GM23338 (cell line): Measurements from ENCODE around the gene RFX3.

Source experiments
- CREB1 ChIP-seq: fragments of 250-450 bp; sonication (Bioruptor Pico); IDR thresholded peaks from 2 replicates; pipeline ENCODE4 v1.5.0; 2020; ENCODE audit warnings: low read depth, mild to moderate bottlenecking, moderate library complexity
- EZH2 ChIP-seq: fragments of 200-600 bp; sonication (generic); IDR thresholded peaks from one replicate; pipeline ENCODE4 v1.8.0; 2017; ENCODE audit warnings: antibody characterized with exemption, mild to moderate bottlenecking, low read depth; ENCODE audit not compliant: unreplicated experiment
- EZH2phosphoT487 ChIP-seq: fragments of 200-600 bp; sonication (generic); IDR thresholded peaks from one replicate; pipeline ENCODE4 v1.8.1; 2018; ENCODE audit warnings: antibody characterized with exemption; ENCODE audit not compliant: unreplicated experiment
- JUNB ChIP-seq: IDR thresholded peaks from one replicate; pipeline ENCODE4 v1.6.1; 2016; ENCODE audit warnings: antibody characterized with exemption; ENCODE audit not compliant: unreplicated experiment
- NANOG ChIP-seq: IDR thresholded peaks from 2 replicates; pipeline ENCODE4 v1.6.1; 2016; ENCODE audit warnings: antibody characterized with exemption, borderline replicate concordance
- POLR2AphosphoS5 ChIP-seq: IDR thresholded peaks from 2 replicates; pipeline ENCODE4 v1.6.1; 2016; ENCODE audit warnings: antibody characterized with exemption, low read depth
- STAT1 ChIP-seq: IDR thresholded peaks from one replicate; pipeline ENCODE4 v1.6.1; 2016; ENCODE audit warnings: antibody characterized with exemption; ENCODE audit not compliant: unreplicated experiment
- ZNF114 ChIP-seq: fragments of 250-450 bp; sonication (Bioruptor Pico); IDR thresholded peaks from 2 replicates; pipeline ENCODE4 v1.5.0; 2020; ENCODE audit warnings: mild to moderate bottlenecking, moderate library complexity
- ZNF331 ChIP-seq: fragments of 250-450 bp; sonication (Bioruptor Pico); IDR thresholded peaks from 2 replicates; pipeline ENCODE4 v1.5.0; 2020; ENCODE audit warnings: low read depth, mild to moderate bottlenecking, moderate library complexity
- TF ChIP-seq, protein P1 (sequence below): IDR thresholded peaks from one replicate; pipeline ENCODE4 v1.6.1; 2018; ENCODE audit warnings: antibody characterized with exemption; ENCODE audit not compliant: unreplicated experiment
- TF ChIP-seq, protein P2 (sequence below), 2 experiments: fragments of 200-600 bp in 1 of 2; sonication (generic) in 1 of 2; conservative IDR thresholded peaks; 2 replicates each; pipeline versions ENCODE4 v1.5.1 to v1.6.1; 2016 to 2017; ENCODE audit warnings: antibody characterized with exemption in 2 of 2, low read depth in 2 of 2, mild to moderate bottlenecking in 2 of 2, moderate library complexity in 1 of 2
- TF ChIP-seq, protein P3 (sequence below): fragments of 250-450 bp; sonication (Bioruptor Pico); IDR thresholded peaks from 2 replicates; pipeline ENCODE4 v1.5.0; 2020; ENCODE audit warnings: mild to moderate bottlenecking, moderate library complexity
- TF ChIP-seq, protein P4 (sequence below): IDR thresholded peaks from 2 replicates; pipeline ENCODE4 v1.6.1; 2016; ENCODE audit warnings: antibody characterized with exemption

DNA sequence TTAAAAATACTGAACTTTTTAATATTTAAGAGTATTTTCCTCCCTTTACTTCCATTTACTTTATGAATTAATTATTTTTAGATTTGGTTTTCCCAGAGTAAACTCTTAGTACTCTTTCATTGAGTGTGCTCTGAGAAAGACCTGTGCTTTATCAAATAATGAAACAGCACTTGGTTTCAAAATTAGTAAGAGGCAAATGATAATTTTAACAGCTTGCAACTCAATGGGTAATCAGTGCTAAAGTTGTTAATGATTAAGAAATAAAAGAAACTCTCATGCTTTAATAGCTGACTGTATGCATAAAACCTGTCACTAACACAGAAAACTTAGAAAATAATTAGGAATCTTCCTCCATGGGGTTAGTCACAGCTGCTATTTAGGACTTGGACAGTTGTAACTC lies 244.4 kb downstream of the RFX3 start:
- TF ChIP-seq, protein P1, sequence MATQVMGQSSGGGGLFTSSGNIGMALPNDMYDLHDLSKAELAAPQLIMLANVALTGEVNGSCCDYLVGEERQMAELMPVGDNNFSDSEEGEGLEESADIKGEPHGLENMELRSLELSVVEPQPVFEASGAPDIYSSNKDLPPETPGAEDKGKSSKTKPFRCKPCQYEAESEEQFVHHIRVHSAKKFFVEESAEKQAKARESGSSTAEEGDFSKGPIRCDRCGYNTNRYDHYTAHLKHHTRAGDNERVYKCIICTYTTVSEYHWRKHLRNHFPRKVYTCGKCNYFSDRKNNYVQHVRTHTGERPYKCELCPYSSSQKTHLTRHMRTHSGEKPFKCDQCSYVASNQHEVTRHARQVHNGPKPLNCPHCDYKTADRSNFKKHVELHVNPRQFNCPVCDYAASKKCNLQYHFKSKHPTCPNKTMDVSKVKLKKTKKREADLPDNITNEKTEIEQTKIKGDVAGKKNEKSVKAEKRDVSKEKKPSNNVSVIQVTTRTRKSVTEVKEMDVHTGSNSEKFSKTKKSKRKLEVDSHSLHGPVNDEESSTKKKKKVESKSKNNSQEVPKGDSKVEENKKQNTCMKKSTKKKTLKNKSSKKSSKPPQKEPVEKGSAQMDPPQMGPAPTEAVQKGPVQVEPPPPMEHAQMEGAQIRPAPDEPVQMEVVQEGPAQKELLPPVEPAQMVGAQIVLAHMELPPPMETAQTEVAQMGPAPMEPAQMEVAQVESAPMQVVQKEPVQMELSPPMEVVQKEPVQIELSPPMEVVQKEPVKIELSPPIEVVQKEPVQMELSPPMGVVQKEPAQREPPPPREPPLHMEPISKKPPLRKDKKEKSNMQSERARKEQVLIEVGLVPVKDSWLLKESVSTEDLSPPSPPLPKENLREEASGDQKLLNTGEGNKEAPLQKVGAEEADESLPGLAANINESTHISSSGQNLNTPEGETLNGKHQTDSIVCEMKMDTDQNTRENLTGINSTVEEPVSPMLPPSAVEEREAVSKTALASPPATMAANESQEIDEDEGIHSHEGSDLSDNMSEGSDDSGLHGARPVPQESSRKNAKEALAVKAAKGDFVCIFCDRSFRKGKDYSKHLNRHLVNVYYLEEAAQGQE, result no peak
- TF ChIP-seq, protein P2, sequence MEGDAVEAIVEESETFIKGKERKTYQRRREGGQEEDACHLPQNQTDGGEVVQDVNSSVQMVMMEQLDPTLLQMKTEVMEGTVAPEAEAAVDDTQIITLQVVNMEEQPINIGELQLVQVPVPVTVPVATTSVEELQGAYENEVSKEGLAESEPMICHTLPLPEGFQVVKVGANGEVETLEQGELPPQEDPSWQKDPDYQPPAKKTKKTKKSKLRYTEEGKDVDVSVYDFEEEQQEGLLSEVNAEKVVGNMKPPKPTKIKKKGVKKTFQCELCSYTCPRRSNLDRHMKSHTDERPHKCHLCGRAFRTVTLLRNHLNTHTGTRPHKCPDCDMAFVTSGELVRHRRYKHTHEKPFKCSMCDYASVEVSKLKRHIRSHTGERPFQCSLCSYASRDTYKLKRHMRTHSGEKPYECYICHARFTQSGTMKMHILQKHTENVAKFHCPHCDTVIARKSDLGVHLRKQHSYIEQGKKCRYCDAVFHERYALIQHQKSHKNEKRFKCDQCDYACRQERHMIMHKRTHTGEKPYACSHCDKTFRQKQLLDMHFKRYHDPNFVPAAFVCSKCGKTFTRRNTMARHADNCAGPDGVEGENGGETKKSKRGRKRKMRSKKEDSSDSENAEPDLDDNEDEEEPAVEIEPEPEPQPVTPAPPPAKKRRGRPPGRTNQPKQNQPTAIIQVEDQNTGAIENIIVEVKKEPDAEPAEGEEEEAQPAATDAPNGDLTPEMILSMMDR (conservative IDR thresholded peaks at IDR 0.05; ENCODE audit: low read depth in 2 of 2), result no peak
- TF ChIP-seq JUNB, result no peak
- TF ChIP-seq EZH2, result no peak
- no peak for TF ChIP-seq ZNF331 (CRISPR knock-in tag)
- TF ChIP-seq EZH2phosphoT487, result no peak
- TF ChIP-seq POLR2AphosphoS5, result no peak
- TF ChIP-seq, protein P3, sequence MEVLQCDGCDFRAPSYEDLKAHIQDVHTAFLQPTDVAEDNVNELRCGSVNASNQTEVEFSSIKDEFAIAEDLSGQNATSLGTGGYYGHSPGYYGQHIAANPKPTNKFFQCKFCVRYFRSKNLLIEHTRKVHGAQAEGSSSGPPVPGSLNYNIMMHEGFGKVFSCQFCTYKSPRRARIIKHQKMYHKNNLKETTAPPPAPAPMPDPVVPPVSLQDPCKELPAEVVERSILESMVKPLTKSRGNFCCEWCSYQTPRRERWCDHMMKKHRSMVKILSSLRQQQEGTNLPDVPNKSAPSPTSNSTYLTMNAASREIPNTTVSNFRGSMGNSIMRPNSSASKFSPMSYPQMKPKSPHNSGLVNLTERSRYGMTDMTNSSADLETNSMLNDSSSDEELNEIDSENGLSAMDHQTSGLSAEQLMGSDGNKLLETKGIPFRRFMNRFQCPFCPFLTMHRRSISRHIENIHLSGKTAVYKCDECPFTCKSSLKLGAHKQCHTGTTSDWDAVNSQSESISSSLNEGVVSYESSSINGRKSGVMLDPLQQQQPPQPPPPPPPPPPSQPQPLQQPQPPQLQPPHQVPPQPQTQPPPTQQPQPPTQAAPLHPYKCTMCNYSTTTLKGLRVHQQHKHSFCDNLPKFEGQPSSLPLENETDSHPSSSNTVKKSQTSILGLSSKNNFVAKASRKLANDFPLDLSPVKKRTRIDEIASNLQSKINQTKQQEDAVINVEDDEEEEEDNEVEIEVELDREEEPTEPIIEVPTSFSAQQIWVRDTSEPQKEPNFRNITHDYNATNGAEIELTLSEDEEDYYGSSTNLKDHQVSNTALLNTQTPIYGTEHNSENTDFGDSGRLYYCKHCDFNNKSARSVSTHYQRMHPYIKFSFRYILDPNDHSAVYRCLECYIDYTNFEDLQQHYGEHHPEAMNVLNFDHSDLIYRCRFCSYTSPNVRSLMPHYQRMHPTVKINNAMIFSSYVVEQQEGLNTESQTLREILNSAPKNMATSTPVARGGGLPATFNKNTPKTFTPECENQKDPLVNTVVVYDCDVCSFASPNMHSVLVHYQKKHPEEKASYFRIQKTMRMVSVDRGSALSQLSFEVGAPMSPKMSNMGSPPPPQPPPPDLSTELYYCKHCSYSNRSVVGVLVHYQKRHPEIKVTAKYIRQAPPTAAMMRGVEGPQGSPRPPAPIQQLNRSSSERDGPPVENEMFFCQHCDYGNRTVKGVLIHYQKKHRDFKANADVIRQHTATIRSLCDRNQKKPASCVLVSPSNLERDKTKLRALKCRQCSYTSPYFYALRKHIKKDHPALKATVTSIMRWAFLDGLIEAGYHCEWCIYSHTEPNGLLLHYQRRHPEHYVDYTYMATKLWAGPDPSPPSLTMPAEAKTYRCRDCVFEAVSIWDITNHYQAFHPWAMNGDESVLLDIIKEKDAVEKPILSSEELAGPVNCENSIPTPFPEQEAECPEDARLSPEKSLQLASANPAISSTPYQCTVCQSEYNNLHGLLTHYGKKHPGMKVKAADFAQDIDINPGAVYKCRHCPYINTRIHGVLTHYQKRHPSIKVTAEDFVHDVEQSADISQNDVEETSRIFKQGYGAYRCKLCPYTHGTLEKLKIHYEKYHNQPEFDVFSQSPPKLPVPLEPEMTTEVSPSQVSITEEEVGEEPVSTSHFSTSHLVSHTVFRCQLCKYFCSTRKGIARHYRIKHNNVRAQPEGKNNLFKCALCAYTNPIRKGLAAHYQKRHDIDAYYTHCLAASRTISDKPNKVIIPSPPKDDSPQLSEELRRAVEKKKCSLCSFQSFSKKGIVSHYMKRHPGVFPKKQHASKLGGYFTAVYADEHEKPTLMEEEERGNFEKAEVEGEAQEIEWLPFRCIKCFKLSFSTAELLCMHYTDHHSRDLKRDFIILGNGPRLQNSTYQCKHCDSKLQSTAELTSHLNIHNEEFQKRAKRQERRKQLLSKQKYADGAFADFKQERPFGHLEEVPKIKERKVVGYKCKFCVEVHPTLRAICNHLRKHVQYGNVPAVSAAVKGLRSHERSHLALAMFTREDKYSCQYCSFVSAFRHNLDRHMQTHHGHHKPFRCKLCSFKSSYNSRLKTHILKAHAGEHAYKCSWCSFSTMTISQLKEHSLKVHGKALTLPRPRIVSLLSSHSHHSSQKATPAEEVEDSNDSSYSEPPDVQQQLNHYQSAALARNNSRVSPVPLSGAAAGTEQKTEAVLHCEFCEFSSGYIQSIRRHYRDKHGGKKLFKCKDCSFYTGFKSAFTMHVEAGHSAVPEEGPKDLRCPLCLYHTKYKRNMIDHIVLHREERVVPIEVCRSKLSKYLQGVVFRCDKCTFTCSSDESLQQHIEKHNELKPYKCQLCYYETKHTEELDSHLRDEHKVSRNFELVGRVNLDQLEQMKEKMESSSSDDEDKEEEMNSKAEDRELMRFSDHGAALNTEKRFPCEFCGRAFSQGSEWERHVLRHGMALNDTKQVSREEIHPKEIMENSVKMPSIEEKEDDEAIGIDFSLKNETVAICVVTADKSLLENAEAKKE (CRISPR knock-in tag), result no peak
- no peak for TF ChIP-seq CREB1
- TF ChIP-seq ZNF114, result no peak
- TF ChIP-seq, protein P4, sequence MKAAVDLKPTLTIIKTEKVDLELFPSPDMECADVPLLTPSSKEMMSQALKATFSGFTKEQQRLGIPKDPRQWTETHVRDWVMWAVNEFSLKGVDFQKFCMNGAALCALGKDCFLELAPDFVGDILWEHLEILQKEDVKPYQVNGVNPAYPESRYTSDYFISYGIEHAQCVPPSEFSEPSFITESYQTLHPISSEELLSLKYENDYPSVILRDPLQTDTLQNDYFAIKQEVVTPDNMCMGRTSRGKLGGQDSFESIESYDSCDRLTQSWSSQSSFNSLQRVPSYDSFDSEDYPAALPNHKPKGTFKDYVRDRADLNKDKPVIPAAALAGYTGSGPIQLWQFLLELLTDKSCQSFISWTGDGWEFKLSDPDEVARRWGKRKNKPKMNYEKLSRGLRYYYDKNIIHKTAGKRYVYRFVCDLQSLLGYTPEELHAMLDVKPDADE, result no peak
- no peak for TF ChIP-seq STAT1
- TF ChIP-seq NANOG, result no peak
